Fibroblast of skin of right quadriceps (primary cell): ENCODE measurements around the gene CENPP.
A peak's percentile ranks its signal among the peaks of the same experiment; 100 is the strongest.

ENCODE experiments used
- DNase-seq: peaks from one replicate; pipeline ENCODE4 v3.0.0-alpha.2; 2013

CENPP gene

DNA sequence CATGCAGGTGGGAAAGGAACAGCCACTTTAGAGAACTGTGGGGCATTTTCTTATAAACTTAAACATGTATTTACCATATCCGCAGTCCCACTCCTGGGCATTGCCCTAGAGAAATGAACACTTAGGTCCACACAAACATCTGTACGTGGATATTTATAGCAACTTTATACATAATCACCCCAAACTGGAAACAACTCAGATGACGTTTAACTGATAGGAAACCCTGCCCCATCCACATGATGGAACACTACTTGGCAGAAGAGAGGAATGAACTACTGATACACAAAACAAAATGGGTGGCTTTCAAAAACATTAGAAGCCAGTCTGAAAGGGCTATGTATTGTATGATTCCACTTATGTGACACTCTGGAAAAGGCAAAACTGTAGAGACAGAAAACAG, 187.6 kb downstream of the CENPP start:
- no peak for DNase-seq

DNA sequence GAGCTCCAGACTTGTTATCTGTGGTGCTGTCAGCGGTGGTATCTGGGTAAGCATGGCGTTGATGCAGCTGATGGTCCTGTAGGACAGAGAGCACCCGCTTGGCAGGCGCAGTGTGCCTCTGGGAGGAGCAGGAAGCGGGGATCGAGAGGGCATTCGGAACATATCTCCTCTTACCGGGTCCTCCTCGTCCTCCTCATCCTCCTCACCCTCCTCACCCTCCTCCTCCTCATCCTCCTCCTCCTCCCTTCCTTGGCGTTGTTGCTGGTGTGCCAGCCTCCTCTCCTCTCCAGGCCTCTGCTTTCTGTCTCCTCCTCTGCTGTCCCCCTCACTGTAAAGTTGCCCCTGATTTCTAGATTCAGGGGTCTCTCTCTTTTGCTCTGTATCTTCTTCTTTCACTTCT, 188.9 kb downstream of the CENPP start:
- DNase-seq: no peak

DNA sequence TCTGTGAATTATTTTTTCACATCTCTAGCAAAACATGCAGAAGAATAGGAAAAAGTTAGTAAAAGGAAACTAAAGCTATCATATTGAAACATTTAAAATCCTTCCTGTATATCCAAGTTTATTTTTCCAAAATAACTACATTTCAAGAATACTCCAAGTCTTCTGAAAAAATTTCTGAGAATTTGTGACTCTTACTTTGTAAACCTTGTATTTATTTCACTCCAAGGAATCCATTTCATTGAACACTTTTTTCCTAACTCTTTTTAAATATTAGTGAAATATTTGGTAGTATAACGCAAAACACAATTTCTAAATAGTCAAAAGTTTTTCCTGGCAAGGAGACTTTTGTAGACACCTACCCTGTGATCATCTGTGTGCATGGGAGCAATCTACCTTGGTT, 190.8 kb downstream of the CENPP start:
- no peak for DNase-seq

DNA sequence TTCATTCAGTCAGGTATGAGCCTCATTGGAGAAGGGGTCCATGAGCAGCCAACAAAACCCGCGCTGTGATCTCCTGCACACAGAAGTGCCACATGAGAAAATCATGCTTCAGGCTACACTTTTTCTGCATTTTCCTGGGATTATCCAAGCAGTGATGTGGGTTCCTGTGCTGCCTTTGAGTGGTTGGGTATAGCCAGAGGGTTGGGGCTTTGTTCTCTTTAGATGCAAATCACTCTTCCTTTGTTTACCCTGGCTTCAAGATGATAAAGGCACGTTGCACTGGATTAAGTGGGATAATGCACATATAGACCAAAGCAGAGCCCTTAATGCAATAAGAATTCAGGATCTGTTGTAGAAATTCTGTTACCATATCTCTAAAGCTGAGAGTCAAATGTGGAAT, 191.3 kb downstream of the CENPP start:
- no peak for DNase-seq

DNA sequence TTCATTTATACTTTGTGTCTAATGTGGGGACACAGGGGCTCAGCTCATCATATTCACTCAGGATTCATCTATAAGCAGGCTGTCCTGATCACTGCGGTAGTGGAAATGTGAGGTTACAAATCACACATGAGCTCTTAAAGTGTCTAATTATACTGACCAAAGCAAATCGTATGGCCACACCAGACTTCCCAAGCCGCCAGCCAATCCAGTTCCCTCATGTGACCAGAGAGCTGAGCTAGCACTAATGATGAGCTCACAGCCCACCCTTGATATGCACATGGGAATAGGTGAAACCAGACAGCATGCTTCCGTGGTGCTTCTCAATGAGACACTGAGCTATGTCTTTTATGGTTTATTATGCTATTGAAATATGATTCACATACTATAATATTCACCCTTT, 192.4 kb downstream of the CENPP start:
- DNase-seq: no peak

DNA sequence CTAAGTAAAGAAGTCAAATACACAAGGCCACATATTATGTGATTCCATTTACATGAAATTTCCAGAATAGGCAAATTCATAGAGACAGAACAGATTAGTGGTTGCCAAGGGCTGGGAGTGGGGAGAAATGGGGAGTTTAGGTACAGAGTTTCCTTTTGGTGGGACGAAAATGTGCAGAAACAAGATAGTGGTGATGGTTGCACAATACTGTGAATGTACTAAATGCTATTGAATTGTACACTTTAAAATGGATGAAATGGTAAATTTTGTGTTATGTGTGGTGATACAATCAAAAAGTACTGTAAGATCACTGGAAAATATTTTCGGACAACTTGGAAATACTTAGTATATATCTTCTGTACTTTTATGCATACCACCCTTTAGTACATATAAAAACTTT, 195.1 kb downstream of the CENPP start:
- no peak for DNase-seq

DNA sequence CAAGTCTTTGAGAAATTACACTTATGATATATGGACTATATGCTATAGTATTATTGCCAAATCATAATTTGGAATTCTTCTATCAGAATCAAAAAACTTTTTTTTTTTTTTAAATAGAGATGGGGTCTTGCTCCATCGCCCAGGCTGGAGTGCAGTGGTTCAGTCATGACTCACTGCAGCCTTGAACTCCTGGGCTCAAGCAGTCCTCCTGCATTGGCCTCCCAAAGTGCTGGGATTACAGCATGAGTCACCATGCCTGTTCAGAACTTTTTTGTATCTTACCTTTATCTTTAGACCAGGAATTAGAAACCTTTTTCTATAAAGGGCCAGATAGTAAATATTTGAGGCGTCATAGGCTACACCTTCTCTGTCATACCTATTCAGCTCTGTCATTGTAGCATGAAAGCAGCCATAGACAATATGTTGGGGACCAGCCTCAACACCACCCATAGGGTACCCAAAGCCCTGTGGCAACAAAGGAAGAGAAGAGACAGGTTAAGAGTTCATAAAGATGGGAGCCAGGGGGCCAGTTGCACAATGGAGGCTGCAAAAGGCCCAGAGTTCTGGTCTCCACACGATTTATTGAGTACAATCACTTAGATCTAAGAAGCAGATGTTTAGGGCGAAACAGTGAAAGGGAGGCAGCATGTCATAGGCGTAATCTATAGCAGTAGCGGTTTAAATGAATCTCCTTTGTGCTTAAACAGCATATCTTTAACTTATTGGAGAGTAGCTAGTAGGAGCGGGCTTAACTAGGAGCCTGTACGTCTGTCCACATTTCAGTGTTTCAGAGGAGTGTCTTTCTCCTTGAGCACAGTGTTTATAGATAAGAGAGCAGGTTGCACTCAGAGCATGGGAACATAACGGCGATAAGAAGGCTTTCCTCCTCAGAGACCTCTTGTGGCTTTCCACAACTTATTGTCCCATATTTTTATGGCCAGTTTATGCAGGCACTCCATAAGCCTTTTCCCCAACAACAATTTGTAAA, 197.5 kb downstream of the CENPP start:
- DNase-seq: no peak

DNA sequence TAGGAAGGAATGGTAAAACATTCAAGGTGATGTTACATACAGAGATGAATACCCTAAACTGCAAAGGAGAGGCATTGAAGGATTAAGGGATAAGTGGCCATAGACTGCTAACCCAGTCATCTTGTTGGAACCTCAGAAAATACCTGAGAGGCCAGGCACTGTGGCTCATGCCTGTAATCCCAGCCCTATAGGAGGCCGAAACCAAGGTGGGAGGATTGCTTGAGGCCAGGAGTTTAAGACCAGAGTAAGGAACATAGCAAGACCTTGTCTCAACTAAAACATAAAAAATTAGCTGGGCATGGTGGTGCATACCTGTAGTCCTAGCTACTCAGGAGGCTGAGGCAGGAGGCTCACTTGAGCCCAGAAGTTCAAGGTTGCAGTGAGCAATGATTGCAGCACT, 199.1 kb downstream of the CENPP start:
- DNase-seq: no peak

DNA sequence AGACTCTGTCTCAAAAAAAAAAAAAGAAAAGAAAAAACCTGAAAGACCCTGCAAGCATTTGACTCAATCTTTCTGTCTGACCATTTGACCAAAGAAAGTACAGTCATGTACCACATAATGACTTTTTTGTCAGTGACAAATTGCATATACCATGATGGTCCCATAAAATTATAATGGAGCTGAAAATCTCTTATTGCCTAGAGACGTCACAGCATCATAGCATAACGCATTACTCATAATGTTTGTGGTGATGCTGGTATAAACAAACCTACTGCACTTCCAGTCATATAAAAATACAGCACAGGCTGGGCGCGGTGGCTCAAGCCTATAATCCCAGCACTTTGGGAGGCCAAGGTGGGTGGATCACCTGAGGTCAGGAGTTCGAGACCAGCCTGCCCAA, 199.6 kb downstream of the CENPP start:
- peak; percentile 49 for DNase-seq

DNA sequence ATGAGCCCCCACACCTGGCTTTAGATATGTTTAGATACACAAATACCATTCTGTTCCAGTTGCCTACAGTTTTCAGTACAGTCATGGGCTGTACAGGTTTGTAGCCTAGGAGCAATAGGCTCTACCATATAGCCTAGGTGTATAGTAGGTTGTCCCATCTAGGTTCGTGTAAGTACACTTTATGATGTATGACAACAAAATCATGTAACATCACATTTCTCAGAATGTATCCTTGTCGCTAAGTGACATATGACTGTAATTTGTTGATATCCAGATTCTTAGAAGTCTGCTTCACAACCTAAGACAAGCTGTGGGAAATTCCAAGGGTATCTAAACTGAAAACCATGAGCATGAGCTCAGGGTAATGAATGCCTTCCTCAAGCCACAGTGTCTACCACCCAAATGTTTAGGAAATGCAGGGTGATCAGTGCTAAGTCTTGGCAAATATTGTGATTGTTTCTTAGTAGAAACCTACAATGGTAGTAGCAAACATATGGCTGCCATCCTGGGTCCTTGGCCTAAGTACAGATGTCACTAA, 201.6 kb downstream of the CENPP start:
- no peak for DNase-seq

DNA sequence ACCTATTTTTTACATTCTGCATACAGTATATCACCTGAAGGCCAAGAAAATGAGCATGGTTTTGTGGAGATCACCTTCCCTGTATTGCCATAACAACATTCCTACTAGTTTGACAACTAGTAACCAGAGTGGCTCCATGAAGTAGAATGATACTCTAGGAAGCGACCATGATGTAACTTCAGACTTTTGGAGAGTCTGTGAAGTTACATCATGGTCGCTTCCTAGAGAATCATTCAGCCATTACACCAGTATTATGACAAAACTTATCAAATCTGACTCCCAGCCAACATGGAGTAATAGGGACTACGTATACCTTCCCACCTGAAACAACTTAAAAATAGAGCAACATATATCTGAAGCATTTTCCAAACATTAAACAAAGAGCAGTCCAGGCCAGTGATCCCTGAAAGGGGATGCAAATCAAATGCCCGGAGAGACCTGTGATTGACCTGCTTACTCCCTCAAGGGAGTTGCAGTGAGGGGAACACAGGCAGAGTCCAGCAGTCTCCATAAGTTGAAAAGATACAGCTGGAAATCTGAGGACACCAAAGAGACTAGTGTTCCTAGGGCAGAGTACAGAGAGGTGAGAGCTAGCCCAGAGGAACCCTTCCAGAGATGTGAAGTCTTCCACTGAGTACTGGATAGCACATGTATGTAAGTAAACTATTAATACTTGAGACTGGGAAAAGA, 202.2 kb downstream of the CENPP start:
- no peak for DNase-seq

DNA sequence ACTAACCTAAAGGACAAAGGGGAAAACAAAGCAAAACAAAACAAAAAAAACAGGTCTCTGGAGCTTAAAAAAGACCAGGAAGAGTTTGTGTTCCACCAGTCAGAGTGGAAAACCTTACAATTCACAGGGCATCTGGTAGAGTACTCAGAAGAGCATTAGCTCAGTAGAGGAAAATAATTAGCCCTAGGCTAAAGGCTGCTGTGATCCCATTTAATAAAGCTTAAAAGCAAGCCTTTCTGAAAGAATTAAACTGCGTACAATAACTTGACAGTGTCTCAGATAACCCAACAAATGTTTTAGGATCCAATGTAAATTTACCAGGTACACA, 202.7 kb downstream of the CENPP start:
- no peak for DNase-seq

DNA sequence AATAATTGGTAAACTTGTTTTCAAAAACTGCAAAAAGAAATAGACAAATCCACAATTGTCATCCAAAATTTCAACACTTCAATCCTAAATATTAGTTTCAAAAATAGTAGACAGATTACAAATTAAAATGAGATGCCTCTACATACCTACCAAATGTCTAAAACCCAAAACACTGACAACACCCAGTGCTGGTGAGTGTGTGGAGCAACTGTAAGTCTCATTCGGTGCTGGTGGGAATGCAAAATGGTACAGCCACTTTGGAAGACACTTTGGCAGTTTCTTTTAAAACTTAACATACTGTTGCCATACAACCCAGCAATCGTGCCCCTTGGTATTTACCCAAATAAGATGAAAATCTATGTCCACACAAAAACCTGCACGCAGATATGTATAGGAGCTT, 203.4 kb downstream of the CENPP start:
- no peak for DNase-seq

DNA sequence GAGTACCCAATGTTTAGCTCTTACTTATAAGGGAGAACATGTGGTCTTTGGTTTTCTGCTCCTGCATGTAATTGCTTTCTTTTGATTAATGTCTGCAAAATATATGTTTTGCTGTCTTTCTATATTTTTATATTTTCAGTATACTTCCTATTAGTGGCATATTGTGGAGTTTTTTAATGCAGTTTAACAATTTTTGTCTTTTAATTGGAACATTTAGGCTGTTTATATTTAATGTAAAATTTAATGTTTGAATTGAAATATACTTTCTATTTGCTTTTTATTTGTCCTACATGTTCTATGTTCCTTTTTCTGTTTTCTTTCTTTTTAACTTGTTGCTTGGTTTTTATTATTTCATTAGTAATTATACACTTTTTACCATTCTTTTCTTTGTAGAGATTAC, 205.1 kb downstream of the CENPP start:
- no peak for DNase-seq

DNA sequence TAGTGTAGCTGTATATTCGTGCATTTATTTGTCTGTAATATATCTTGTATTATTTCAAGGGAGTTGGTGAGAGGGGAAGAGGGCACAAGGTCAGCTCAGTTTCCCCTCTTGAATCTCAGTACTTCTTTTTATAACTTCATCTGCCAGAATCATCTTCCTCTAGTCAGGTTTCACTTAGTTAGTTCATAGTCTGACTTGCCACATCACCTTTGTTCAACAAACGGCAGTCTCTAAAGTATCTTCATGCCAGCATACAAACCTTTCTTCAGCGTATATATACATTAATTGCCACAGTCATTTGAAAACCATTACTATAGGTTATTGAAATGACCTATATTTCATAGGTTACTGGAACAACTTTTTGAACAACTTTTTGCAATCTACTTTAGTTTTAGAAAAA, 208.5 kb downstream of the CENPP start:
- no peak for DNase-seq

DNA sequence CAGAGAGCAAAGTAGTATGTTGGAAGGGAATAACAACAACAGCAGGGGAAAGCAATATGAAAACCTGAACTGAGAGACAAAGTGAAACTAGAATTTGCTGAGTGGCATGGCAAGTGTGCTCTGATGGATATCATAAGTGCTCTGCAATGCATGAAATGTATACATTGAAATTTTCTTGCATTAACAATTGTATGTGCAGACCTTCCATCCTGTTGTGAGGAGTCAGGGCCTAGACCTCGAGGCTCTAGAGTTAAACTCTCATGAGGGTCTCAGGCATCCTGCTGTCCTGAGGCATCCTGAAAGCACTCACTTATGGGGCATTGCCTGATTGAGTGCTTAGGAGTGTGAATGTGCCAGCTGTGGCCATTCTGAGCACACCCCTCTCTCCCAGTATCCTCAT, 208.9 kb downstream of the CENPP start:
- no peak for DNase-seq

DNA sequence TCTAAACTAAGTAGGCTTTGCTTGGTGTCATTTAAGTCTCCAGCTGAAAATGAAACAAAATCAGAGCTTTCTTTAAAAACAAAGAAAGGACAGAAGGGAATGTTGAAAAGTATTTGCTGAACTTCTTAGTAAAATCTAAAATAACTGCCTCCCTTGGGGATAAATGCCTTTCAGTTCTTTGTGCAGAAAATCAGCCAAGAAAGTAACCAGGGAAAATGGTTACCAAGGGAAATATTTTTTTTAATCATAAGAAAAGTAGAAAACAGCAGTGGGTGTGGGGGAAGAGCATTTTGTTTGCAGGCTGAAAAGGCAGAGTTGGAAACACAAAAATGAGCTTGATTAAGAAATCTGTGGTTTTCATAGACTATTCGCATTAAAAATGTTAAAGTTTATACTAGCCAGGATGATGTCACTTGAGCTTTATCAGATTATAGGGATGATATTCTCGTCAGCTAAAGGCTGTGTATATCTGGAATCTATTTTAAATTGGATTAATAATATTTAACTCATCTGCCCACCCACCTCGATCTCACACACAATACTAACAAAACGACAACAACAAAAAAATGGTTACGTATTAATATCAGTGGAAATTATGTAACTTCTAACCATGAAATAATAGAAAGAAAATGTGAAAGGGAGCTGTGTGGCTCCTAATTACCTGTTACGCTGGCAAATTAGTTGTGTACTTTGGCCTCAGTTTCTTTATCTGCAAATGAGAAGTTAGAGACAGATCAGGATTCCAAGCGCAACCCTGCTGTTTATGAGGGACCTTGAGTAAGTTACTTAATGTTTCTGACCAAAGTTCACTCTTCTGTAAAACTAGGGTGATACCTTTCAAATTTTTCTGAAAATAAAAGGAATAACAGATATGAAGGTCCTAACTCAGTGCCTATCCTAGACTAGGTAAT, 210.4 kb downstream of the CENPP start, which contains the start of gene ECM2:
TSS of gene ECM2 (minus strand) at position 51 of the 911 bp plus-strand sequence. CDS start 13,124 bp downstream, outside the sequence.
- peak; percentile 74 for DNase-seq

DNA sequence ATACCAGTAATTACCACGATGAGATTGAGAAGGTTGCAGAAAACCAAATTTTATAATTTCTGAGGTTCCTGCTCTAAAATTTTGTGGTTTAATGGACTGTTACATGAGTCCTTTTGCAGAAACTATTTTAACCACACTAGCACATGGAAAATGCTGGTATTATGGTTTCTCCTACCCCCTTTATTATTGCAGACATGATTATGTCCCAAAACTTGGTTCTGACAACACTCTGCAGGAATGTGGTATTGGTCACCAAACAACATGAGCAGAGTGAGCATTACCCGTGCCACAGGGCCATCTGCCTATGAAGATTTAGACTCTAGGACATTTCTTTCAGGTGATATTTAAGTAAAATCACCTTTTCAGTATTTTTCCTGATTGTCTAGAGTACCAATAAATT, 212.8 kb downstream of the CENPP start:
- peak; percentile 82 for DNase-seq

DNA sequence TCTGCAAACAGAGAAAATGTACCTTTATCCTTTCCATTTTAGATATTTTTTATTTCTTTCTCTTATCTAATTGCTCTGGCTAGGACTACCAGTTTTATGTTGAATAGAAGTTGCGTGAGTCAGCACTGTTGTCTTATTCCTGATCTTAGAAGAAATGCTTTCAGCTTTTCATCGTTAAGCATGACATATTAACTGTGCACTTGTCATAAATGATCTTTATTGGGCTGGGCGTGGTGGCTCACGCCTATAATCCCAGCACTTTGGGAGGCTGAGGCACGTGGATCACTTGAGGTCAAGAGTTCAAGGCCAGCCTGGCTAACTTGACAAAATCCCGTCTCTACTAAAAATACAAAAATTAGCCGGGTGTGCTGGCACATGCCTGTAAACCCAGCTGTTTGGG, 218.2 kb downstream of the CENPP start:
- no peak for DNase-seq

DNA sequence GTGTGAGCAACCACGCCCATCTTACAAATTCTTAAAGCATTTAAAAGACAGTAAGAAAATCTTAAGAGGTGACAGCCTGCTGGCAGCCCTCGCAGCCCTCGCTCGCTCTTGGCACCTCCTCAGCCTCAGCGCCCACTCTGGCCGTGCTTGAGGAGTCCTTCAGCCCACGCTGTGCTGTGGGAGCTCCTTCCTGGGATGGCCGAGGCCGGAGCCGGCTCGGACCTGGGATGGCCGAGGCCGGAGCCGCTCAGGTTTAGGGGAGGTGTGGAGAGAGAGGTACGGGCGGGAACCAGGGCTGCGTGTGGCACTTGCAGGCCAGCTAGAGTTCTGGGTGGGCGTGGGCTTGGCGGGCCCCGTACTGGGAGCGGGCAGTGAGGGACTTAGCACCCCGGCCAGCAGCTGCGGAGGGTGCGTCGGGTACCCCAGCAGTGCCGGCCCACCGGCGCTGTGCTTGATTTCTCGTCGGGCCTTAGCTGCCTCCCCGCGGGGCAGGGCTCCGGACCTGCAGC, 219.3 kb downstream of the CENPP start:
- DNase-seq: no peak

DNA sequence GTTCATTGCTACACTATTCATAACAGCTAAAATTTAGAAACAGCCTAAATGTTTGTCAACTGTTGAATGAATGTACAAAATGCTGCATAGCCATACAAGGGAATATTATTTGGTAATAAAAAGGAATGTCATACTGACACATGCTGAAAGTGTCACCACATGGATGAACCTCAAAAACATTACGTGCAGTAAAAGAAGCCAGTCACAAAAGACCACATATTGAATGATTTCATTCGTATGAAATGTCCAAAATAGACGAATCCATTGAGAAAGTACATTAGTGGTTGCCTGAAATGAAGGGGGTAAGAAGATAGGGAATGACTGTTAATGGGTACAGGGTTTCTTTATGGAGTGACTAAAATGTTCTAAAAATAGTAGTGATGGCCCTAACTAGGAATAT, 221.6 kb downstream of the CENPP start:
- DNase-seq: peak; percentile 35

DNA sequence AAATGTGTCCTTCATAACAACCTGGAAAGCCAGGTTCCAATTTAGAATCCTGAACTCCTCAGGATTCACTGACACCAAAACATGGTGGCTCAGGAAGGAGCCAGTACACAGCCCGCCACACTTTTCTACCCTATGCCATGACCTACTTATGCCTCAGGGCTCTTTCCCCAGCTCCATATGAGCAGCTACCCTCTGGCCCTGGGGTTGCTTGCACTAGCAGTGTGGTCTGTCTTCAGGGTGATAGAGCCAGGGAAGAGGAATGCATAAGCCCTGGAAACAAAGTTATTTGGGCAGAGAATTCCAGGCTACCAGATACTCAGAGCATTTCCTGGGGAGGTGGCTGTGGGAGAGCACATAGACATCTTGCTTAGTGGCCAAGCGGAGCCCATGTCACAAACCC, 225.0 kb downstream of the CENPP start:
- no peak for DNase-seq
